HepG2 (cell line): ENCODE measurements around the gene CSNK1G1. TPM values are rescaled to one million over a fixed set of nuclear protein-coding genes. Genes with fewer than 3 reads are reported as not detected.

Experiments
- CCDC6 ChIP-seq: sonication (generic); formaldehyde crosslinking; IDR thresholded peaks from 2 replicates; pipeline ENCODE4 v1.8.1; 2022; ENCODE audit warnings: mild to moderate bottlenecking, missing genetic modification reagents, moderate library complexity
- CEBPG ChIP-seq: IDR thresholded peaks from 2 replicates; pipeline ENCODE4 v1.6.1; 2016
- DPF2 ChIP-seq: sonication (generic); formaldehyde crosslinking; IDR thresholded peaks from 2 replicates; pipeline ENCODE4 v1.4.0; 2020; ENCODE audit warnings: mild to moderate bottlenecking, low read depth, missing genetic modification reagents, borderline replicate concordance
- GATA4 ChIP-seq: sonication (generic); IDR thresholded peaks from 2 replicates; pipeline ENCODE4 v1.6.1; 2016; ENCODE audit warnings: antibody characterized with exemption, low read depth, borderline replicate concordance
- HOXA3 ChIP-seq: sonication (generic); formaldehyde crosslinking; IDR thresholded peaks from 2 replicates; pipeline ENCODE4 v1.5.0; 2020; ENCODE audit warnings: missing genetic modification reagents
- REXO4 ChIP-seq: sonication (generic); formaldehyde crosslinking; IDR thresholded peaks from 2 replicates; pipeline ENCODE4 v1.8.0; 2022; ENCODE audit warnings: missing genetic modification reagents, mild to moderate bottlenecking, borderline replicate concordance
- RFX1 ChIP-seq: fragments of 450-650 bp; IDR thresholded peaks from 2 replicates; pipeline ENCODE4 v1.6.1; 2017
- ZKSCAN5 ChIP-seq: sonication (generic); formaldehyde crosslinking; IDR thresholded peaks from 2 replicates; pipeline ENCODE4 v1.5.1; 2020; ENCODE audit warnings: mild to moderate bottlenecking, missing genetic modification reagents
- ZNF232 ChIP-seq: sonication (generic); formaldehyde crosslinking; IDR thresholded peaks from 2 replicates; pipeline ENCODE4 v1.4.0; 2020; ENCODE audit warnings: missing genetic modification reagents, borderline replicate concordance
- ZNF564 ChIP-seq: sonication (generic); formaldehyde crosslinking; IDR thresholded peaks from 2 replicates; pipeline ENCODE4 v1.8.1; 2023; ENCODE audit warnings: mild to moderate bottlenecking, missing genetic modification reagents
- ZNF644 ChIP-seq: IDR thresholded peaks from 2 replicates; pipeline ENCODE4 v1.6.1; 2016; ENCODE audit warnings: low read depth
- polyA plus RNA-seq, 8 experiments: library from polyadenylated mRNA; depleted of rRNA in 3 of 8; stranded (reverse) in 7 of 8; unstranded in 1 of 8; fragments of >200 nt; fragmentation: Illumina TruSeq in 4 of 8; extraction: Trizol in 4 of 8; gene quantifications; 2 replicates each; pipeline versions ENCODE4 v1.2.1 to v1.2.3, GENCODE V29; 2011 to 2016; ENCODE audit warnings: low read depth in 4 of 8, missing spikeins in 1 of 8, mixed read lengths in 1 of 8; ENCODE audit not compliant: insufficient read depth in 1 of 8
- total RNA-seq, 5 experiments: library from RNA; depleted of rRNA; stranded (reverse); fragments of >200 nt; fragmentation: Illumina TruSeq; extraction: Trizol; gene quantifications; 2 replicates each; pipeline ENCODE4 v1.2.3, GENCODE V29; 2016; ENCODE audit warnings: low read depth in 1 of 5
- TF ChIP-seq, protein P1 (sequence below): sonication (generic); formaldehyde crosslinking; IDR thresholded peaks from 2 replicates; pipeline ENCODE4 v1.4.0; 2020; ENCODE audit warnings: missing genetic modification reagents, mild to moderate bottlenecking, borderline replicate concordance
- TF ChIP-seq, protein P2 (sequence below): sonication (generic); formaldehyde crosslinking; IDR thresholded peaks from 2 replicates; pipeline ENCODE4 v1.4.0; 2020; ENCODE audit warnings: missing genetic modification reagents, borderline replicate concordance
- TF ChIP-seq, protein P3 (sequence below): sonication (generic); formaldehyde crosslinking; IDR thresholded peaks from 2 replicates; pipeline ENCODE4 v1.5.1; 2020; ENCODE audit warnings: missing genetic modification reagents, mild to moderate bottlenecking, borderline replicate concordance
- TF ChIP-seq, protein P4 (sequence below): sonication (generic); formaldehyde crosslinking; IDR thresholded peaks from 2 replicates; pipeline ENCODE4 v1.5.0; 2020; ENCODE audit warnings: missing genetic modification reagents
- TF ChIP-seq, protein P5 (sequence below): IDR thresholded peaks from 2 replicates; pipeline ENCODE4 v1.6.1; 2012; ENCODE audit warnings: inconsistent platforms
- TF ChIP-seq, protein P6 (sequence below), 2 experiments: fragments of 450-650 bp in 1 of 2; sonication (generic) in 1 of 2; formaldehyde crosslinking; IDR thresholded peaks; 2 replicates each; pipeline versions ENCODE4 v1.5.0 to v1.8.0; 2020 to 2022; ENCODE audit warnings: mild to moderate bottlenecking in 1 of 2, missing genetic modification reagents in 1 of 2

Gene CSNK1G1
- total and polyA plus RNA-seq, 2 of the 13 experiments (the other 11 are each of a cell fraction or from before 2014, with no cell fraction given) = 8.5 to 12.6 TPM

DNA sequence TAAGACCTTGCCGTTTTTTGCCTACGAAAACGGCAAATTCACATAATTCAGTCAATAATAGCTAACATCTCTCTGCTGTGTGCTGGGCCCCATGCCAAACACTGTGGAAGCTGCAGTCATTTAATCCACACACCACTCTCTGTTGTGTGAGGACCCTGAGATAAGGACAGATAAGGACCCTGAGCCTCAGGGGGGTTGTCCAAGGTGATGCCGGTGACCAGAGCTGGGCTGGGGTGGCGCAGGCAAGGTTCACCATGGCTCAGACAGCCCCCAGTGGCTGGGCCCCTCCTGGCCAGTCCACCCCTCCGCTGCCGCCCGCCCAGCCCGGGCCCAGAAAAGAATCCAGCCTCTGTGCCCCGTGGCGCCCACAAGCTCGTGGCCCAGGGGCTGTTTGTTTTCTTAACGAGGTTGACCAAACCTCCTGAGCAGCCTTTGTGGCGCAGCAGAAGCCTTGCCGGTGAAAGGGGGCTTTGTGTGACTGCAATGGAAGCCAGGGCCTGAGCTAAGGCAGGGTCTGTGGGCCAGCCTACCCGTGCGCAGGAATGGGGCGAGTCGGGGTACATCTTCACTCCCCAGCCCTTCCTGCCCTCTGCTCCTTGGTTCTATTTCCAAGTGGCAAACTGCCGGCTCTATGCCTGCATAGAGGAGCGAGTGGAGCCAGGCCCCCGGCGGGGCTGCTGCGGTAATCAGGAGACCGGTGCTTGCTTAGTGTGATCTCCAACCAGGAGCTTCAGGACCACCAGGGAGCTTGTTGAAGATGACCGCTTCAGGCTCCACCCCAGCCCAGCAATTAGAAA lies 208.9 kb downstream of the CSNK1G1 start (continued):
- TF ChIP-seq, protein P1, sequence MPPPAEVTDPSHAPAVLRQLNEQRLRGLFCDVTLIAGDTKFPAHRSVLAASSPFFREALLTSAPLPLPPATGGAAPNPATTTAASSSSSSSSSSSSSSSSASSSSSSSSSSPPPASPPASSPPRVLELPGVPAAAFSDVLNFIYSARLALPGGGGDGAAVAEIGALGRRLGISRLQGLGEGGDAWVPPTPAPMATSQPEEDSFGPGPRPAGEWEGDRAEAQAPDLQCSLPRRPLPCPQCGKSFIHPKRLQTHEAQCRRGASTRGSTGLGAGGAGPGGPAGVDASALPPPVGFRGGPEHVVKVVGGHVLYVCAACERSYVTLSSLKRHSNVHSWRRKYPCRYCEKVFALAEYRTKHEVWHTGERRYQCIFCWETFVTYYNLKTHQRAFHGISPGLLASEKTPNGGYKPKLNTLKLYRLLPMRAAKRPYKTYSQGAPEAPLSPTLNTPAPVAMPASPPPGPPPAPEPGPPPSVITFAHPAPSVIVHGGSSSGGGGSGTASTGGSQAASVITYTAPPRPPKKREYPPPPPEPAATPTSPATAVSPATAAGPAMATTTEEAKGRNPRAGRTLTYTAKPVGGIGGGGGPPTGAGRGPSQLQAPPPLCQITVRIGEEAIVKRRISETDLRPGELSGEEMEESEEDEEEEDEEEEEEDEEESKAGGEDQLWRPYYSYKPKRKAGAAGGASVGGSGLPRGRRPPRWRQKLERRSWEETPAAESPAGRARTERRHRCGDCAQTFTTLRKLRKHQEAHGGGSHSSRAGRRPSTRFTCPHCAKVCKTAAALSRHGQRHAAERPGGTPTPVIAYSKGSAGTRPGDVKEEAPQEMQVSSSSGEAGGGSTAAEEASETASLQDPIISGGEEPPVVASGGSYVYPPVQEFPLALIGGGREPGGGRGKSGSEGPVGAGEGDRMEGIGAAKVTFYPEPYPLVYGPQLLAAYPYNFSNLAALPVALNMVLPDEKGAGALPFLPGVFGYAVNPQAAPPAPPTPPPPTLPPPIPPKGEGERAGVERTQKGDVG (CRISPR knock-in tag) = peak; percentile 73; the same call in 1 of the 2 replicates
- TF ChIP-seq, protein P2, sequence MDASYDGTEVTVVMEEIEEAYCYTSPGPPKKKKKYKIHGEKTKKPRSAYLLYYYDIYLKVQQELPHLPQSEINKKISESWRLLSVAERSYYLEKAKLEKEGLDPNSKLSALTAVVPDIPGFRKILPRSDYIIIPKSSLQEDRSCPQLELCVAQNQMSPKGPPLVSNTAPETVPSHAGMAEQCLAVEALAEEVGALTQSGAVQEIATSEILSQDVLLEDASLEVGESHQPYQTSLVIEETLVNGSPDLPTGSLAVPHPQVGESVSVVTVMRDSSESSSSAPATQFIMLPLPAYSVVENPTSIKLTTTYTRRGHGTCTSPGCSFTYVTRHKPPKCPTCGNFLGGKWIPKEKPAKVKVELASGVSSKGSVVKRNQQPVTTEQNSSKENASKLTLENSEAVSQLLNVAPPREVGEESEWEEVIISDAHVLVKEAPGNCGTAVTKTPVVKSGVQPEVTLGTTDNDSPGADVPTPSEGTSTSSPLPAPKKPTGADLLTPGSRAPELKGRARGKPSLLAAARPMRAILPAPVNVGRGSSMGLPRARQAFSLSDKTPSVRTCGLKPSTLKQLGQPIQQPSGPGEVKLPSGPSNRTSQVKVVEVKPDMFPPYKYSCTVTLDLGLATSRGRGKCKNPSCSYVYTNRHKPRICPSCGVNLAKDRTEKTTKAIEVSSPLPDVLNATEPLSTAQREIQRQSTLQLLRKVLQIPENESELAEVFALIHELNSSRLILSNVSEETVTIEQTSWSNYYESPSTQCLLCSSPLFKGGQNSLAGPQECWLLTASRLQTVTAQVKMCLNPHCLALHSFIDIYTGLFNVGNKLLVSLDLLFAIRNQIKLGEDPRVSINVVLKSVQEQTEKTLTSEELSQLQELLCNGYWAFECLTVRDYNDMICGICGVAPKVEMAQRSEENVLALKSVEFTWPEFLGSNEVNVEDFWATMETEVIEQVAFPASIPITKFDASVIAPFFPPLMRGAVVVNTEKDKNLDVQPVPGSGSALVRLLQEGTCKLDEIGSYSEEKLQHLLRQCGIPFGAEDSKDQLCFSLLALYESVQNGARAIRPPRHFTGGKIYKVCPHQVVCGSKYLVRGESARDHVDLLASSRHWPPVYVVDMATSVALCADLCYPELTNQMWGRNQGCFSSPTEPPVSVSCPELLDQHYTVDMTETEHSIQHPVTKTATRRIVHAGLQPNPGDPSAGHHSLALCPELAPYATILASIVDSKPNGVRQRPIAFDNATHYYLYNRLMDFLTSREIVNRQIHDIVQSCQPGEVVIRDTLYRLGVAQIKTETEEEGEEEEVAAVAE (CRISPR knock-in tag) = no peak
- TF ChIP-seq ZKSCAN5 (CRISPR knock-in tag) (no peak), HOXA3 (CRISPR knock-in tag) (peak; percentile 65), ZNF564 (CRISPR knock-in tag) (no peak), GATA4 (no peak), REXO4 (CRISPR knock-in tag) (no peak), DPF2 (CRISPR knock-in tag) (peak; percentile 28; the same call in 1 of the 2 replicates), CEBPG (CRISPR knock-in tag) (no peak), RFX1 (no peak), CCDC6 (CRISPR knock-in tag) (no peak), ZNF644 (CRISPR knock-in tag) (peak; percentile 58; the same call in 1 of the 2 replicates), ZNF232 (no peak)
- TF ChIP-seq, protein P3, sequence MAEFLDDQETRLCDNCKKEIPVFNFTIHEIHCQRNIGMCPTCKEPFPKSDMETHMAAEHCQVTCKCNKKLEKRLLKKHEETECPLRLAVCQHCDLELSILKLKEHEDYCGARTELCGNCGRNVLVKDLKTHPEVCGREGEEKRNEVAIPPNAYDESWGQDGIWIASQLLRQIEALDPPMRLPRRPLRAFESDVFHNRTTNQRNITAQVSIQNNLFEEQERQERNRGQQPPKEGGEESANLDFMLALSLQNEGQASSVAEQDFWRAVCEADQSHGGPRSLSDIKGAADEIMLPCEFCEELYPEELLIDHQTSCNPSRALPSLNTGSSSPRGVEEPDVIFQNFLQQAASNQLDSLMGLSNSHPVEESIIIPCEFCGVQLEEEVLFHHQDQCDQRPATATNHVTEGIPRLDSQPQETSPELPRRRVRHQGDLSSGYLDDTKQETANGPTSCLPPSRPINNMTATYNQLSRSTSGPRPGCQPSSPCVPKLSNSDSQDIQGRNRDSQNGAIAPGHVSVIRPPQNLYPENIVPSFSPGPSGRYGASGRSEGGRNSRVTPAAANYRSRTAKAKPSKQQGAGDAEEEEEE (CRISPR knock-in tag) = no peak
- TF ChIP-seq, protein P4, sequence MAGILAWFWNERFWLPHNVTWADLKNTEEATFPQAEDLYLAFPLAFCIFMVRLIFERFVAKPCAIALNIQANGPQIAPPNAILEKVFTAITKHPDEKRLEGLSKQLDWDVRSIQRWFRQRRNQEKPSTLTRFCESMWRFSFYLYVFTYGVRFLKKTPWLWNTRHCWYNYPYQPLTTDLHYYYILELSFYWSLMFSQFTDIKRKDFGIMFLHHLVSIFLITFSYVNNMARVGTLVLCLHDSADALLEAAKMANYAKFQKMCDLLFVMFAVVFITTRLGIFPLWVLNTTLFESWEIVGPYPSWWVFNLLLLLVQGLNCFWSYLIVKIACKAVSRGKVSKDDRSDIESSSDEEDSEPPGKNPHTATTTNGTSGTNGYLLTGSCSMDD (CRISPR knock-in tag) = no peak
- TF ChIP-seq, protein P5, sequence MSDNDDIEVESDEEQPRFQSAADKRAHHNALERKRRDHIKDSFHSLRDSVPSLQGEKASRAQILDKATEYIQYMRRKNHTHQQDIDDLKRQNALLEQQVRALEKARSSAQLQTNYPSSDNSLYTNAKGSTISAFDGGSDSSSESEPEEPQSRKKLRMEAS = peak; percentile 86
- TF ChIP-seq, protein P6, sequence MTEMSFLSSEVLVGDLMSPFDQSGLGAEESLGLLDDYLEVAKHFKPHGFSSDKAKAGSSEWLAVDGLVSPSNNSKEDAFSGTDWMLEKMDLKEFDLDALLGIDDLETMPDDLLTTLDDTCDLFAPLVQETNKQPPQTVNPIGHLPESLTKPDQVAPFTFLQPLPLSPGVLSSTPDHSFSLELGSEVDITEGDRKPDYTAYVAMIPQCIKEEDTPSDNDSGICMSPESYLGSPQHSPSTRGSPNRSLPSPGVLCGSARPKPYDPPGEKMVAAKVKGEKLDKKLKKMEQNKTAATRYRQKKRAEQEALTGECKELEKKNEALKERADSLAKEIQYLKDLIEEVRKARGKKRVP (CRISPR knock-in tag; IDR thresholded peaks at IDR 0.05) = no peak
